ENCODE data around the gene HSF5. TPM values are rescaled to one million over a fixed set of nuclear protein-coding genes. Genes with fewer than 3 reads are reported as not detected.
A peak's percentile ranks its signal among the peaks of the same experiment; 100 is the strongest.
"Not testable (repeated sequence)": the region's sequence is repeated elsewhere in the genome, so short reads cannot be mapped to it uniquely, and the experiment has no call there.

The HSF5 gene
- total RNA-seq, 1 donor from 2014 or later: 5.5 TPM

GRCh38 chr17:58488428-58488890 is 251 bp upstream of the HSF5 start:
- ChIA-PET POLR2A (interaction anchor here (0.7 to 4.1 kb wide), 16 partner anchors 11 to 204 kb away, joined by 3 to 33 read pairs (median 6); partner anchors contain the start of genes RAD51C, RNF43, SUPT4H1 and TEX14), CTCF (interaction anchor here (0.7 to 1.9 kb wide), 9 partner anchors 17 to 239 kb away, joined by 3 to 35 read pairs (median 7); partner anchors contain the start of gene MTMR4)
- DNase-seq: no peak
- Mint-ChIP-seq H3K27ac (peak overlapping the region; percentile 66), H3K9me3 (no peaks in the 10 kb centered on the region), H3K27me3 (no peaks in the 10 kb centered on the region), H3K4me3 (peak overlapping the region; percentile 61), H3K36me3 (ENCODE audit: low read depth) (peaks cover 51% of the 10 kb centered on the region), H3K4me1 (peaks cover 20% of the 10 kb centered on the region)
- no peak for ATAC-seq (ENCODE audit: low read depth)
- TF ChIP-seq, protein P1, sequence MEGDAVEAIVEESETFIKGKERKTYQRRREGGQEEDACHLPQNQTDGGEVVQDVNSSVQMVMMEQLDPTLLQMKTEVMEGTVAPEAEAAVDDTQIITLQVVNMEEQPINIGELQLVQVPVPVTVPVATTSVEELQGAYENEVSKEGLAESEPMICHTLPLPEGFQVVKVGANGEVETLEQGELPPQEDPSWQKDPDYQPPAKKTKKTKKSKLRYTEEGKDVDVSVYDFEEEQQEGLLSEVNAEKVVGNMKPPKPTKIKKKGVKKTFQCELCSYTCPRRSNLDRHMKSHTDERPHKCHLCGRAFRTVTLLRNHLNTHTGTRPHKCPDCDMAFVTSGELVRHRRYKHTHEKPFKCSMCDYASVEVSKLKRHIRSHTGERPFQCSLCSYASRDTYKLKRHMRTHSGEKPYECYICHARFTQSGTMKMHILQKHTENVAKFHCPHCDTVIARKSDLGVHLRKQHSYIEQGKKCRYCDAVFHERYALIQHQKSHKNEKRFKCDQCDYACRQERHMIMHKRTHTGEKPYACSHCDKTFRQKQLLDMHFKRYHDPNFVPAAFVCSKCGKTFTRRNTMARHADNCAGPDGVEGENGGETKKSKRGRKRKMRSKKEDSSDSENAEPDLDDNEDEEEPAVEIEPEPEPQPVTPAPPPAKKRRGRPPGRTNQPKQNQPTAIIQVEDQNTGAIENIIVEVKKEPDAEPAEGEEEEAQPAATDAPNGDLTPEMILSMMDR (IDR thresholded peaks at IDR 0.05): no peak
- intact Hi-C loops (cut with micrococcal nuclease): loop anchor here (1.0 kb wide), 2 partner anchors 30 to 239 kb away; no protein-coding TSS in a partner anchor

- H3K36me3 Mint-ChIP-seq (ENCODE audit: low read depth): peaks cover 29% of the 10 kb centered on the region
- H3K27me3 Mint-ChIP-seq: no peaks in the 10 kb centered on the region
- DNase-seq: no peak
- ChIA-PET POLR2A (interaction anchor here (0.6 to 0.7 kb wide), 2 partner anchors 143 to 573 kb away, joined by 7 to 9 read pairs; no protein-coding TSS in a partner anchor), CTCF (no interaction called here)
- peaks cover 12% of the 10 kb centered on the region for H3K4me1 Mint-ChIP-seq
- TF ChIP-seq, protein P1 (IDR thresholded peaks at IDR 0.05): no peak
- no peak overlapping the region for H3K27ac Mint-ChIP-seq
- no peak overlapping the region for H3K4me3 Mint-ChIP-seq
- no peaks in the 10 kb centered on the region for H3K9me3 Mint-ChIP-seq
- ATAC-seq (ENCODE audit: low read depth): no peak
- intact Hi-C loops (cut with micrococcal nuclease): no loop called here
Observed at GRCh38 chr17:58484600-58484999, 3.6 kb downstream of the HSF5 start.

DNA sequence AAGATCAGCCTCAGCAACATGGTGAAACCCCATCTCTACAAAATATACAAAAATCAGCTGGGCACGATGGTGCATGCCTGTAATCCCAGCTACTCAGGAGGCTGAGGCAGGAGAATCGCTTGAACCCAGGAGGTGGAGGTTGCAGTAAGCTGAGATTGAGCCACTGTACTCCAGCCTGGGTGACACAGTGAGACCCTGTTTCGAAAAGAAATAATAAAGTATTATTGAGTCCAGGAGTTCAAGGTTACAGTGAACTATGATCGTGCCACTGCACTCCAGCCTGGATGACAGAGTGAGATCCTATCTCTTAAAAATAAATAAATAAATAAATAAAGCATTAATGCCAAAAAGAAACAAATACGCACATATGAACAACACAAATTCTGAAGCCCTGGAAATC is 6.4 kb downstream of the HSF5 start:
- CTCF ChIA-PET; H3K4me1 Mint-ChIP-seq; intact Hi-C loops (cut with micrococcal nuclease); H3K4me3 Mint-ChIP-seq; POLR2A ChIA-PET; H3K27me3 Mint-ChIP-seq; H3K27ac Mint-ChIP-seq; ATAC-seq (ENCODE audit: low read depth); H3K9me3 Mint-ChIP-seq; DNase-seq: not testable (repeated sequence)
- peaks cover 24% of the 10 kb centered on the region for H3K36me3 Mint-ChIP-seq (ENCODE audit: low read depth)

GRCh38 chr17:58480090-58480489 is 8.1 kb downstream of the HSF5 start:
- intact Hi-C loops (cut with micrococcal nuclease): no loop called here
- DNase-seq (no peak), ATAC-seq (ENCODE audit: low read depth) (no peak)
- ChIA-PET CTCF (no interaction called here), POLR2A (interaction anchor here (0.6 kb wide), 2 partner anchors 39 to 166 kb away, joined by 3 to 5 read pairs; no protein-coding TSS in a partner anchor)
- Mint-ChIP-seq H3K9me3 (no peaks in the 10 kb centered on the region), H3K4me1 (peaks cover 1% of the 10 kb centered on the region), H3K4me3 (no peak overlapping the region), H3K27ac (no peak overlapping the region), H3K27me3 (no peaks in the 10 kb centered on the region), H3K36me3 (ENCODE audit: low read depth) (peaks cover 35% of the 10 kb centered on the region)
- TF ChIP-seq, protein P1 (IDR thresholded peaks at IDR 0.05): no peak

GRCh38 chr17:58476812-58477211 is 11.4 kb downstream of the HSF5 start:
- H3K4me1 Mint-ChIP-seq: no peaks in the 10 kb centered on the region
- H3K27me3 Mint-ChIP-seq: no peaks in the 10 kb centered on the region
- POLR2A ChIA-PET: no interaction called here
- no peak for ATAC-seq (ENCODE audit: low read depth)
- intact Hi-C loops (cut with micrococcal nuclease): no loop called here
- TF ChIP-seq, protein P1 (IDR thresholded peaks at IDR 0.05): no peak
- no peaks in the 10 kb centered on the region for H3K9me3 Mint-ChIP-seq
- H3K4me3 Mint-ChIP-seq: no peak overlapping the region
- H3K36me3 Mint-ChIP-seq (ENCODE audit: low read depth): peaks cover 31% of the 10 kb centered on the region
- no peak for DNase-seq
- no peak overlapping the region for H3K27ac Mint-ChIP-seq
- CTCF ChIA-PET: no interaction called here

- TF ChIP-seq, protein P1 (IDR thresholded peaks at IDR 0.05): no peak
- Mint-ChIP-seq H3K4me1 (no peaks in the 10 kb centered on the region), H3K9me3 (no peaks in the 10 kb centered on the region), H3K27ac (no peak overlapping the region), H3K27me3 (no peaks in the 10 kb centered on the region), H3K36me3 (ENCODE audit: low read depth) (peaks cover 28% of the 10 kb centered on the region), H3K4me3 (no peak overlapping the region)
- ChIA-PET CTCF (no interaction called here), POLR2A (no interaction called here)
- DNase-seq: no peak
- intact Hi-C loops (cut with micrococcal nuclease): no loop called here
- no peak for ATAC-seq (ENCODE audit: low read depth)
Observed at GRCh38 chr17:58475985-58476384, 12.2 kb downstream of the HSF5 start.
